Keratinocyte (primary cell): ENCODE measurements around the gene MEIOC. TPM values are rescaled to one million over a fixed set of nuclear protein-coding genes. Genes with fewer than 3 reads are reported as not detected.

Source experiments
- DNase-seq: peaks from one replicate; pipeline ENCODE4 v3.0.0-alpha.2; 2011; ENCODE audit warnings: low read depth, missing footprints, low spot score
- FAIRE-seq: peaks from 2 replicates; lab custom pipeline; 2011; peaks lifted over from hg19 to GRCh38; lab: Jason Lieb, UNC
- H2AFZ ChIP-seq: 2 replicates; pipeline ENCODE4 v1.6.0; 2012; ENCODE audit warnings: low read length, control low read depth, inconsistent platforms; ENCODE audit not compliant: control insufficient read depth
- H3K27ac ChIP-seq: 2 replicates; pipeline ENCODE4 v1.5.1; 2011; ENCODE audit warnings: low read length; ENCODE audit not compliant: control insufficient read depth, insufficient read depth
- H3K27me3 ChIP-seq: 3 replicates; pipeline ENCODE4 v1.6.0; 2011; ENCODE audit warnings: low read length; ENCODE audit not compliant: control insufficient read depth, insufficient read depth; ENCODE audit errors: extremely low read depth
- H3K36me3 ChIP-seq, 2 experiments: 2 replicates in 1 of 2; 3 replicates in 1 of 2; pipeline ENCODE4 v1.5.1; 2011; ENCODE audit warnings: low read length in 2 of 2, mild to moderate bottlenecking in 1 of 2; ENCODE audit not compliant: control insufficient read depth in 2 of 2, insufficient read depth in 2 of 2; ENCODE audit errors: extremely low read depth in 1 of 2
- H3K4me1 ChIP-seq: 3 replicates; pipeline ENCODE4 v1.5.1; 2011; ENCODE audit warnings: low read length; ENCODE audit not compliant: control insufficient read depth, insufficient read depth; ENCODE audit errors: extremely low read depth
- H3K4me2 ChIP-seq: 3 replicates; pipeline ENCODE4 v1.6.0; 2011; ENCODE audit warnings: low read depth, low read length; ENCODE audit not compliant: control insufficient read depth, insufficient read depth; ENCODE audit errors: extremely low read depth
- H3K4me3 ChIP-seq, 3 experiments: fragments of 200-600 bp in 1 of 3; sonication (generic) in 1 of 3; 2 replicates in 2 of 3; 3 replicates in 1 of 3; pipeline ENCODE4 v1.5.1; 2011 to 2016; ENCODE audit warnings: low read length in 3 of 3, mild to moderate bottlenecking in 3 of 3, control low read depth in 2 of 3, inconsistent platforms in 1 of 3, low read depth in 1 of 3, mixed read lengths in 1 of 3, mixed run types in 1 of 3, moderate library complexity in 1 of 3; ENCODE audit not compliant: control insufficient read depth in 2 of 3, insufficient read depth in 2 of 3; ENCODE audit errors: extremely low read depth in 1 of 3
- H3K79me2 ChIP-seq: 2 replicates; pipeline ENCODE4 v1.6.0; 2012; ENCODE audit warnings: low read length; ENCODE audit not compliant: control insufficient read depth, insufficient read depth
- H3K9ac ChIP-seq: 3 replicates; pipeline ENCODE4 v1.6.0; 2011; ENCODE audit warnings: low read length; ENCODE audit not compliant: control insufficient read depth, insufficient read depth; ENCODE audit errors: extremely low read depth
- H3K9me1 ChIP-seq: 3 replicates; pipeline ENCODE4 v1.6.0; 2011; ENCODE audit warnings: low read length; ENCODE audit not compliant: control insufficient read depth, insufficient read depth; ENCODE audit errors: extremely low read depth
- H3K9me3 ChIP-seq: 2 replicates; pipeline ENCODE4 v1.5.1; 2012; ENCODE audit warnings: low read depth, low read length; ENCODE audit not compliant: control insufficient read depth
- H4K20me1 ChIP-seq: 3 replicates; pipeline ENCODE4 v1.6.0; 2011; ENCODE audit warnings: low read length; ENCODE audit not compliant: control insufficient read depth, insufficient read depth; ENCODE audit errors: extremely low read depth
- EZH2 ChIP-seq: IDR thresholded peaks from one replicate; pipeline ENCODE4 v1.6.1; 2012; ENCODE audit warnings: inconsistent platforms, mild to moderate bottlenecking, low read length, moderate library complexity
- dilution Hi-C: fragments of 300-500 bp; cut with MboI; formaldehyde crosslinking; loops from one replicate; pipeline ENCODE4 v1.7.0; 2020; ENCODE audit warnings: low sequenced_read_pairs; ENCODE audit not compliant: extremely low pct_ligation_motif_present
- polyA plus RNA-seq, 5 experiments: library from polyadenylated mRNA; depleted of rRNA in 3 of 5; stranded (reverse) in 3 of 5; stranded (forward) in 1 of 5; unstranded in 1 of 5; fragments of >200 nt; gene quantifications; 1 replicate in 1 of 5; 2 replicates in 3 of 5; 3 replicates in 1 of 5; pipeline versions ENCODE4 v1.2.1 to v1.2.3, GENCODE V29; 2011 to 2012; ENCODE audit warnings: missing spikeins in 2 of 5, low read depth in 1 of 5, low replicate concordance in 1 of 5
- TF ChIP-seq, protein P1 (sequence below), 3 experiments: IDR thresholded peaks in 1 of 3; conservative IDR thresholded peaks in 1 of 3; optimal IDR thresholded peaks in 1 of 3; 2 replicates in 2 of 3; 3 replicates in 1 of 3; pipeline versions ENCODE3 to v1.5.1; 2011; ENCODE audit warnings: low read length in 3 of 3, mild to moderate bottlenecking in 3 of 3, moderate library complexity in 2 of 3, control low read depth in 1 of 3, inconsistent platforms in 1 of 3; ENCODE audit not compliant: insufficient read depth in 2 of 3; ENCODE audit errors: extremely low read depth in 1 of 3

Gene MEIOC
- polyA plus RNA-seq, 1 donor (not counting 4 experiments of a cell fraction or from before 2014, with no cell fraction given), result 0.03 TPM

DNA sequence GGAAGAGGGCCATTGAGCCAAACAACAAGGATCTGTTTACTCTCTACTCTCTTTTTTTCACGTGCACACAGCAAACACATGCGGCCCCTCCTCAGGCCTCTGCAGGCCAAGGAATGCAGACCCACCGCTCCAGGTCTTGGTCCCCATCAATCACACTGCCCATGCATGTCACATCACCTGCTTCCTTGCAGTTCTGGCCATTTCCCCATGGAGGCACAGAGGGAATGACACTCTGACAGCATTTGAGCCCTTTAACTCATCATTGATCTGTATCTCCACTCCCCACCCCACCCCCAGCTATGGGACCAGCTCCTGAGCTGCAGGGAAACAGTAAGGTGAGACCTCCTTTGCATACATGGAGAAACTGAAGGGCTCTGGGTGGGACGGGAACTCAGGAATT lies 45.9 kb upstream of the MEIOC start:
- Histone ChIP-seq H2AFZ (no peak overlapping the region), H3K27me3 (peaks cover 4% of the 10 kb centered on the region), H3K9me3 (no peaks in the 10 kb centered on the region), H3K4me1 (no peaks in the 10 kb centered on the region), H4K20me1 (no peaks in the 10 kb centered on the region), H3K9ac (no peak overlapping the region), H3K79me2 (no peaks in the 10 kb centered on the region), H3K36me3 (no peaks in the 10 kb centered on the region), H3K4me2 (no peak overlapping the region), H3K4me3 (no peak overlapping the region), H3K9me1 (no peaks in the 10 kb centered on the region), H3K27ac (no peak overlapping the region)
- DNase-seq, result no peak
- dilution Hi-C loops, result no loop called here
- FAIRE-seq, result no peak
- TF ChIP-seq, protein P1, sequence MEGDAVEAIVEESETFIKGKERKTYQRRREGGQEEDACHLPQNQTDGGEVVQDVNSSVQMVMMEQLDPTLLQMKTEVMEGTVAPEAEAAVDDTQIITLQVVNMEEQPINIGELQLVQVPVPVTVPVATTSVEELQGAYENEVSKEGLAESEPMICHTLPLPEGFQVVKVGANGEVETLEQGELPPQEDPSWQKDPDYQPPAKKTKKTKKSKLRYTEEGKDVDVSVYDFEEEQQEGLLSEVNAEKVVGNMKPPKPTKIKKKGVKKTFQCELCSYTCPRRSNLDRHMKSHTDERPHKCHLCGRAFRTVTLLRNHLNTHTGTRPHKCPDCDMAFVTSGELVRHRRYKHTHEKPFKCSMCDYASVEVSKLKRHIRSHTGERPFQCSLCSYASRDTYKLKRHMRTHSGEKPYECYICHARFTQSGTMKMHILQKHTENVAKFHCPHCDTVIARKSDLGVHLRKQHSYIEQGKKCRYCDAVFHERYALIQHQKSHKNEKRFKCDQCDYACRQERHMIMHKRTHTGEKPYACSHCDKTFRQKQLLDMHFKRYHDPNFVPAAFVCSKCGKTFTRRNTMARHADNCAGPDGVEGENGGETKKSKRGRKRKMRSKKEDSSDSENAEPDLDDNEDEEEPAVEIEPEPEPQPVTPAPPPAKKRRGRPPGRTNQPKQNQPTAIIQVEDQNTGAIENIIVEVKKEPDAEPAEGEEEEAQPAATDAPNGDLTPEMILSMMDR (optimal IDR thresholded peaks at IDR 0.05 in 1 of 3, IDR thresholded peaks at IDR 0.05 in 1 of 3, conservative IDR thresholded peaks at IDR 0.05 in 1 of 3; ENCODE audit: extremely low read depth in 1 of 3, insufficient read depth in 2 of 3, low read length in 3 of 3), result no peak

- no peaks in the 10 kb centered on the region for H3K79me2 ChIP-seq
- H2AFZ ChIP-seq, result no peak overlapping the region
- no peak for FAIRE-seq
- H3K36me3 ChIP-seq, result no peaks in the 10 kb centered on the region
- no peaks in the 10 kb centered on the region for H3K4me1 ChIP-seq
- H3K4me2 ChIP-seq, result no peak overlapping the region
- no peak for DNase-seq
- H3K9me1 ChIP-seq, result no peaks in the 10 kb centered on the region
- H3K27me3 ChIP-seq, result peaks cover 4% of the 10 kb centered on the region
- no peaks in the 10 kb centered on the region for H3K9me3 ChIP-seq
- no peak overlapping the region for H3K27ac ChIP-seq
- dilution Hi-C loops, result no loop called here
- no peak overlapping the region for H3K4me3 ChIP-seq
- H4K20me1 ChIP-seq, result no peaks in the 10 kb centered on the region
- no peak for TF ChIP-seq EZH2
- TF ChIP-seq, protein P1 (optimal IDR thresholded peaks at IDR 0.05 in 1 of 3, IDR thresholded peaks at IDR 0.05 in 1 of 3, conservative IDR thresholded peaks at IDR 0.05 in 1 of 3; ENCODE audit: extremely low read depth in 1 of 3, insufficient read depth in 2 of 3, low read length in 3 of 3), result no peak
- no peak overlapping the region for H3K9ac ChIP-seq
Measured at GRCh38 chr17:44610871-44611270, 45.4 kb upstream of the MEIOC start.
